ENCODE measurements around the gene HAO1.
A peak's percentile ranks its signal among the peaks of the same experiment; 100 is the strongest.

GRCh38 chr20:7859356-7859802, 80.9 kb downstream of the HAO1 start:
- TF ChIP-seq, protein P1, sequence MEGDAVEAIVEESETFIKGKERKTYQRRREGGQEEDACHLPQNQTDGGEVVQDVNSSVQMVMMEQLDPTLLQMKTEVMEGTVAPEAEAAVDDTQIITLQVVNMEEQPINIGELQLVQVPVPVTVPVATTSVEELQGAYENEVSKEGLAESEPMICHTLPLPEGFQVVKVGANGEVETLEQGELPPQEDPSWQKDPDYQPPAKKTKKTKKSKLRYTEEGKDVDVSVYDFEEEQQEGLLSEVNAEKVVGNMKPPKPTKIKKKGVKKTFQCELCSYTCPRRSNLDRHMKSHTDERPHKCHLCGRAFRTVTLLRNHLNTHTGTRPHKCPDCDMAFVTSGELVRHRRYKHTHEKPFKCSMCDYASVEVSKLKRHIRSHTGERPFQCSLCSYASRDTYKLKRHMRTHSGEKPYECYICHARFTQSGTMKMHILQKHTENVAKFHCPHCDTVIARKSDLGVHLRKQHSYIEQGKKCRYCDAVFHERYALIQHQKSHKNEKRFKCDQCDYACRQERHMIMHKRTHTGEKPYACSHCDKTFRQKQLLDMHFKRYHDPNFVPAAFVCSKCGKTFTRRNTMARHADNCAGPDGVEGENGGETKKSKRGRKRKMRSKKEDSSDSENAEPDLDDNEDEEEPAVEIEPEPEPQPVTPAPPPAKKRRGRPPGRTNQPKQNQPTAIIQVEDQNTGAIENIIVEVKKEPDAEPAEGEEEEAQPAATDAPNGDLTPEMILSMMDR (IDR thresholded peaks at IDR 0.05; ENCODE audit: low read length), result peak; percentile 82
- no peak for TF ChIP-seq EZH2 (IDR thresholded peaks at IDR 0.05; ENCODE audit: borderline replicate concordance, low read length)

Measured in OCI-LY1 (cell line).